IPS-20b (cell line): ENCODE measurements around the gene TUBA3D.
"Not testable (repeated sequence)": the region's sequence is repeated elsewhere in the genome, so short reads cannot be mapped to it uniquely, and the experiment has no call there.

Experiments used
- H3K27ac ChIP-seq: one replicate; pipeline ENCODE4 v1.5.1; 2013; ENCODE audit warnings: low read length
- H3K27me3 ChIP-seq: 2 replicates; pipeline ENCODE4 v1.6.1; 2013; ENCODE audit warnings: mild to moderate bottlenecking, low read length, inconsistent platforms; ENCODE audit not compliant: insufficient read depth
- H3K36me3 ChIP-seq: 2 replicates; pipeline ENCODE4 v1.6.1; 2013; ENCODE audit warnings: low read depth, mild to moderate bottlenecking, inconsistent platforms, low read length, moderate library complexity; ENCODE audit not compliant: insufficient read depth
- H3K4me1 ChIP-seq: 2 replicates; pipeline ENCODE4 v1.6.1; 2013; ENCODE audit warnings: mild to moderate bottlenecking, control low read depth, inconsistent platforms, low read length, moderate library complexity; ENCODE audit not compliant: insufficient read depth
- H3K4me3 ChIP-seq: 2 replicates; pipeline ENCODE4 v1.5.1; 2013; ENCODE audit warnings: mild to moderate bottlenecking, low read length, inconsistent platforms
- H3K9ac ChIP-seq: 2 replicates; pipeline ENCODE4 v1.6.1; 2013; ENCODE audit warnings: low read depth, mild to moderate bottlenecking, inconsistent platforms, low read length, moderate library complexity
- H3K9me3 ChIP-seq: 2 replicates; pipeline ENCODE4 v1.6.1; 2013; ENCODE audit warnings: mild to moderate bottlenecking, low read depth, low read length, inconsistent platforms; ENCODE audit not compliant: insufficient read depth

Gene TUBA3D

GRCh38 chr2:131471624-131472023, 4.3 kb upstream of the TUBA3D start:
- H3K9ac ChIP-seq, H3K36me3 ChIP-seq, H3K9me3 ChIP-seq, H3K27ac ChIP-seq, H3K4me1 ChIP-seq, H3K4me3 ChIP-seq, H3K27me3 ChIP-seq: not testable (repeated sequence)

- not testable (repeated sequence) for H3K9ac ChIP-seq
These were observed 2.7 kb upstream of the TUBA3D start for GRCh38 chr2:131473266-131473665.

DNA sequence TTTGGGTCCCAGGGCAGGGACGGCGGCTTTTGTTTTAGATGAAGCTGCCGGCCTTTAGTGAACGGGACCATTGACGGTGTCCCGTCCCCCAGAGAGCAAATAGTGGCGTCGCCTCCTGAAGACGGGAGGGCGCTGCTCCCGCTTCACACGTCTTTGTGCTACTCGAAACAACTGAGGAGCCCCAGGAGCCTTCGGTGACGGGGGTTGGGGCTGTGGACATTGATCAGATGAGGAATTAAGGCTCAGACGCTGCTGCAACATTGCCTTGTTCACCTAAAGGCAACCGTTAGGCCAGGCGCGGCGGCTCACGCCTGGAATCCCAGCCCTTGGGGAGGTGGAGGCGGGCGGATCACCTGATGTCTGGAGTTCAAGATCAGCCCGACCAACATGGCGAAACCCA, 444 bp downstream of the TUBA3D start:
- not testable (repeated sequence) for H3K27me3 ChIP-seq, H3K36me3 ChIP-seq, H3K4me1 ChIP-seq, H3K9ac ChIP-seq, H3K27ac ChIP-seq, H3K9me3 ChIP-seq, H3K4me3 ChIP-seq

More at GRCh38 chr2:131473266-131473665, 2.7 kb upstream of the TUBA3D start:
- H3K9me3 ChIP-seq, H3K36me3 ChIP-seq, H3K4me3 ChIP-seq, H3K27me3 ChIP-seq, H3K4me1 ChIP-seq, H3K27ac ChIP-seq: not testable (repeated sequence)

DNA sequence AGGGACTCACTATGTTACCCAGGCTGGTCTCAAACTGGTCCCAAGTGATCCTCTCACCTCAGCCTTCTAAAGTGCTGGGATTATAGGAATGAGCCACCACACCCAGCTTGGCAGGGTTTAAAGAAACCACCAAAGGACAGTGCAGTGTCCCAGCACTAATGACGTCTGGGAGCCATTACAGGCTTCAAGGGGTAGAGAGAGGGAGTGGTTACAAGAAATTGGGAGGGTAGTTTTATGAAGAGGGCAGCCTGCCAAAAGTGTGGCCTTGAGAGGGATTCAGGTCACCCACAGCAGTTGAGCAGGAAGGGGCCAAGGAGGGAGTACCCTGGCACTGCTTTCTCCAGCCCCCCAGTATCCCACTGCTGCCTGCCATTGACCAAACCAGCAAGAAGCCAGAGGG, 1.3 kb downstream of the TUBA3D start:
- H3K27ac ChIP-seq, H3K4me1 ChIP-seq, H3K9me3 ChIP-seq, H3K4me3 ChIP-seq, H3K36me3 ChIP-seq, H3K9ac ChIP-seq, H3K27me3 ChIP-seq: not testable (repeated sequence)

DNA sequence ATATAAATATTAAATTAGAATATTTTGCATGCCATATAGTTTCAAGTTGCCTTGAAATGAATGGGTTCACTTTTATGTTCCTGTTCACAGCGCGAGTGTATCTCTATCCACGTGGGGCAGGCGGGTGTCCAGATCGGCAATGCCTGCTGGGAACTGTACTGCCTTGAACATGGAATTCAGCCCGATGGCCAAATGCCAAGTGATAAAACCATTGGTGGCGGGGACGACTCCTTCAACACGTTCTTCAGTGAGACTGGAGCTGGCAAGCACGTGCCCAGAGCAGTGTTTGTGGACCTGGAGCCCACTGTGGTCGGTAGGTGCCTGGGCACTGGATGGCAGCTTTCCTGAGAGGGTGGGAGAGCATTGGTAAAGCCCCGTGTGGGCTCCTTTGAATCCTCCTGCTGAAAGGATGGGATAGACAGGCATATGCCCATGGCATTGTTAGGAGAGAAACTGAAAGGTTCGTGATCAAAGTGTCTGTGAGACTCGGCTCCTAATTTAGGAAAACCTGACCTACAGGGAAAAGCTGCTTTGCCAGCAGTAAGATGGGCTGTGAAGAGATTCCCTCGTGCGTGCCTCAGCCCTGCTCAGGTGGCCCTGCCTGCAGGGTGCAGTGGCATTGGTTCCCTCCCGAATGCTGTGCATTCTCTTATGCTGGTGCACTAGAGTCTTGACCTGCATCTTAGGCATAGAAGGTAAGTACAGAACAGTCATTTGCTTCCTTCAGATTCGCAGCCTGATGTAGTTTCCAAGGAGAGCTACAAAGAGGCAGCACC, 2.3 kb downstream of the TUBA3D start:
- H3K27me3 ChIP-seq, H3K4me3 ChIP-seq, H3K9ac ChIP-seq, H3K4me1 ChIP-seq, H3K36me3 ChIP-seq, H3K27ac ChIP-seq, H3K9me3 ChIP-seq: not testable (repeated sequence)

DNA sequence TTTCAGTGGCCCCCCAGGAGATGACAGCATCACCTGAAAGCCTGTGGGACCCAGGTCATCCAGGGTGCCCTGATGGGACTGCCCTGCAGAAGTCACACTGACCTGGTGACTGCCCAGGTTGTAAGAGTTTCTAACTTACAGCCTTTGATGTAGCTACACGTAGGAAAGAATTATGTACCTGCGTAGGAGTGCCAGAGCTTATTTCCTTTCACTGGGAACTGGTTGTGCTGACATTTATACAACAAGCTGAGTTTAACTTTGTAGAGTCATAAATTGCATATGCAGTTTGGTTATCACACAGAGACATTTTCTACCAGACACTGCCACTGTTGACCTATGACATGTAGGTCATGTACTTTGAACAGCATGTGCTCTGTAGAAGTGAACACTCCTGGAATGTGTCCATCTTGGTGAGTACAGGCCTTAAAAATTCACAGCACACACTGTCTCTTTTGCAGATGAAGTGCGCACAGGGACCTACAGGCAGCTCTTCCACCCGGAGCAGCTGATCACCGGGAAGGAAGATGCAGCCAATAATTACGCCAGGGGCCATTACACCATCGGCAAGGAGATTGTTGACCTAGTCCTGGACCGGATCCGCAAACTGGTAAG, 3.0 kb downstream of the TUBA3D start:
- H3K27me3 ChIP-seq, H3K4me1 ChIP-seq, H3K27ac ChIP-seq, H3K9ac ChIP-seq, H3K4me3 ChIP-seq, H3K9me3 ChIP-seq, H3K36me3 ChIP-seq: not testable (repeated sequence)

GRCh38 chr2:131480351-131480750, 4.4 kb downstream of the TUBA3D start:
- H3K4me3 ChIP-seq, H3K9ac ChIP-seq, H3K4me1 ChIP-seq, H3K27ac ChIP-seq, H3K27me3 ChIP-seq, H3K36me3 ChIP-seq, H3K9me3 ChIP-seq: not testable (repeated sequence)

GRCh38 chr2:131482506-131483155, 6.7 kb downstream of the TUBA3D start:
- not testable (repeated sequence) for H3K27ac ChIP-seq, H3K27me3 ChIP-seq, H3K9me3 ChIP-seq, H3K4me3 ChIP-seq, H3K4me1 ChIP-seq, H3K36me3 ChIP-seq, H3K9ac ChIP-seq

DNA sequence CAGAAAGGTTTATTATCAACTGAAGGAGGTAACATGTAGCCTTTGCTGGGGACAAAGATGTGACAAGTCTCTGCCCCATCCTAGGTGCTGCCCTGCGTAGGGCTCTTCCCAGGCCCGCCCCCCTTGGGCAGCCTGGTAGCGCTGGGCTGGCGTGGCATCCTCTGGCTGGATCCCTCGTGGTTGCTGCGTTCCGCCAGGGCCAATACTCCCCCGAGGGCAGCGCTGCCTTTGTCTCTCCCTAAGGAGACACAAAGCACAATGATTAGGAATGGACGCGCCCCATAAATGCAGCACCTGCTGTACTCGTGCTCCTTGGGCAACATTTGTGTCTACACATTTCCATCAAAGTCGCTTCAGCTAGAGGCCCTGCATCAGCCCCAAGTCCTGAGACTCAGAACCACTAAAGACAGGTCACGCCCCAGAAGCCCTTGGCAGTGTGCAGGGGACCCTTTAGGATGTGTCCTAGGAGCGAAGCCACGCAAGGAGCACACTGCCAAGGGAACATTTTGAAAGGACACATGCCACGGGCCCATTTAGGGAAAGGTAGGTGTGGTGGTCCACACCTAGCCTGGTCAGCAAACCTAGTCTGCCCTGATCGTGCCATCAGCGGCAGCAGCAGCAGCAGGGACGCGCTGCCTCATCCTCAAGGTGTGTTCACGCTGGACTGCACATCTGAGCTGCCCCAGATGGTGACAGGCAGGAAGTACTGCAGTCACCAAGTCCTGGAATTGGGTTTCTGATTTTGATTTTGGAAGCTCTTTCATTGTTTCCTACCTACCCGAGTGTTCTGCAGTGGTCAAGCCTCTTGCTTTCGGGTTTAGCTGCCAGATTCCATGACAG, 8.3 kb downstream of the TUBA3D start:
- not testable (repeated sequence) for H3K27ac ChIP-seq, H3K36me3 ChIP-seq, H3K9ac ChIP-seq, H3K9me3 ChIP-seq, H3K4me1 ChIP-seq, H3K27me3 ChIP-seq, H3K4me3 ChIP-seq

GRCh38 chr2:131484906-131485460, 9.1 kb downstream of the TUBA3D start:
- H3K27ac ChIP-seq, H3K4me1 ChIP-seq, H3K4me3 ChIP-seq, H3K36me3 ChIP-seq, H3K27me3 ChIP-seq, H3K9me3 ChIP-seq, H3K9ac ChIP-seq: not testable (repeated sequence)

DNA sequence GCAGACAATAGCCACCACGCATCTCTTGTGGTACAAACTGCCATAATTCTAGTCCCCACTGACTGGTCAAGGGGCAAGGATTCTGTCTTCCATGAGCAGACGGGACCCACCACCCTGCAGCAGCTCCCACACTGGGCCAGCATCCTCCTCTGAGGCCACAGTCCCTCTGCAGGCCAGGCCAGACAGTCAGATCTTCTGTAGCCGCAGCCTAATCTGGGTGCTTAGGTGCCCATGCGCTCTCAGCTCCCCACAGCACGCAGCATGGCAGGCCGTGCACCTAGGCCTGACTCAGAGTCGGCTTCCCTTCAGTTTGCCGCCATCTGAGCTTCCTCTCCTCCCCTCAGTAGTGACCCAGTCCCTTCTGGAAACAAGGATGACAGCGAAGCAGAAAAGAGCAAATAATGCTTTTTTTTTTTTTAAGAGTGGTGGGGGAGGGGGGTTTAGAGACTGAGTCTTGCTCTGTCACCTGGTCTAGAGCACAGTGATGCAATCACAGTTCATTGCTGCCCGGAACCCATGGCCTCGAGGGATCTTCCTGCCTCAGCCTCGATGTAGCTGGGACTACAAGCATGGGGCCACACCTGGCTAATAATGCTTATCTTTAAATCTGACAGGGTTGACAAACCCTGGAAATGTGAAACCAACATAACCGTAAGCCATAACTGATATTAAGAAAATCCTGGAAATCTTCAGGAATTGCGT, 10.4 kb downstream of the TUBA3D start:
- not testable (repeated sequence) for H3K36me3 ChIP-seq, H3K27me3 ChIP-seq, H3K9ac ChIP-seq, H3K27ac ChIP-seq, H3K4me3 ChIP-seq, H3K9me3 ChIP-seq, H3K4me1 ChIP-seq
